Cardiac fibroblast (primary cell): ENCODE results near the gene GAPVD1.
"Not testable (repeated sequence)": the region's sequence is repeated elsewhere in the genome, so short reads cannot be mapped to it uniquely, and the experiment has no call there.

Source experiments
- DNase-seq, 2 donors: peaks; one replicate each; pipeline versions ENCODE4 v3.0.0 to v3.0.0-alpha.2; 2010; ENCODE audit warnings: low read depth in 2 of 2
- H3K4me3 ChIP-seq, 2 donors: replicated peaks in 1 of 2; 1 replicate in 1 of 2; 2 replicates in 1 of 2; pipeline ENCODE4 v1.5.1; 2011; ENCODE audit warnings: low read depth in 2 of 2, low read length in 2 of 2, mild to moderate bottlenecking in 2 of 2, moderate library complexity in 1 of 2
- CTCF ChIP-seq: IDR thresholded peaks from one replicate; pipeline ENCODE4 v1.5.1; 2011; ENCODE audit warnings: low read depth, mild to moderate bottlenecking, low read length, inconsistent platforms

The GAPVD1 gene

GRCh38 chr9:125258160-125258785, 3.4 kb upstream of the GAPVD1 start:
- no peak for TF ChIP-seq CTCF
- H3K4me3 ChIP-seq: no peak overlapping the region
- DNase-seq: no peak

- no peak for TF ChIP-seq CTCF
- no peak for DNase-seq
- no peak overlapping the region for H3K4me3 ChIP-seq
Observed at GRCh38 chr9:125258832-125259534, 2.6 kb upstream of the GAPVD1 start.

DNA sequence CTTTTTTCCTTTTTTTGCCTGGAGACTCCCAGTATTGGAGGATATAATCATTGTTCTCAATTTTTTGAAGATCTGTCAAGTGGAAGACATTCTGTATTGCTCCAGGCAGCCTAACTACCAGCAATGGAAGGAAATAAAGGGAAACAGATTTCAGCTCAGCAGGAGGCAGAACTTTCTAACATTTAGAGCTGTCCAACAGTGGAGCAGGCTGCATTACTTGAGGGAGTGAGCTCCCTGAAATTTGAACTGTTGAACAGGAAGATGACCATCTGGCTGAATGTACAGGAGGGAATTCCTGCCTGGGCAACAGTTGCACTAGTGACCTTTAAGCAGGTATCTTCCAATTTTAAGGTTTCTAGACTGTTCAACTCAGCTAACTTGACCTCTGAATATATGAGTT, 1.1 kb upstream of the GAPVD1 start:
- no peak overlapping the region for H3K4me3 ChIP-seq
- no peak for DNase-seq
- TF ChIP-seq CTCF: no peak

- H3K4me3 ChIP-seq: peak overlapping the region; percentile 93 to 95
- TF ChIP-seq CTCF: no peak
- DNase-seq: peak in 1 of 2 donors; percentile 14
Observed at GRCh38 chr9:125262294-125262991, 817 bp downstream of the GAPVD1 start.

- DNase-seq: peak; percentile 8 to 18
- H3K4me3 ChIP-seq: not testable (repeated sequence)
Observed at GRCh38 chr9:125264068-125264467, 2.4 kb downstream of the GAPVD1 start.

DNA sequence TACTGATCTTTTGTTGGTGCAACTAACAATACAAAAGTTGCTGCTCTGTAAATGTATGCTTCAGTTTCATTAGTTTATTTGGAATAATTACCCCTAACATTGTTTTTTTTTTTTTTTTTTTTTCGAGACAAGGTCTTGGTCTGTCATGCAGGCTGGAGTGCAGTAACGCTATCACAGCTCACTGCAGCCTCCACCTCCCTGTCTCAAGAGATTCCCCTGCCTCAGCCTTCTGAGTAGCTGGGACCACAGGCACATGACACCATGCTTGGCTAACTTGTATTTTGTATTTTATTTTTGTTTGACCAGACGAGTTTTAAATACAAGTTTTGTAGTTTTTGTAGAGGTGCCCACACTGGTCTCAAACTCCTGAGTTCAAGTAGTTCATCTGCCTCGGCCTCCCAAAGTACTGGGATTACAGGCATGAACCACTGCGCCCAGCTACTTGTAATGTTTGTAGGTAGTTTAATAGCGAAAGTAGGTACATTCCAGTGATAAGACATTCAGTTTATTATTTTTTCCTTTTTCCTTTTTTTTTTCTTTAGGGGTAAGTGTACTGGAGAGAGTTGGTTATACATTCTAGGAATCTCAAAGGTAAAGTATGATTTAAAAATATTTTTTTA, 6.9 kb downstream of the GAPVD1 start:
- DNase-seq: peak in 1 of 2 donors; percentile 18
- no peak for TF ChIP-seq CTCF
- no peak overlapping the region for H3K4me3 ChIP-seq

DNA sequence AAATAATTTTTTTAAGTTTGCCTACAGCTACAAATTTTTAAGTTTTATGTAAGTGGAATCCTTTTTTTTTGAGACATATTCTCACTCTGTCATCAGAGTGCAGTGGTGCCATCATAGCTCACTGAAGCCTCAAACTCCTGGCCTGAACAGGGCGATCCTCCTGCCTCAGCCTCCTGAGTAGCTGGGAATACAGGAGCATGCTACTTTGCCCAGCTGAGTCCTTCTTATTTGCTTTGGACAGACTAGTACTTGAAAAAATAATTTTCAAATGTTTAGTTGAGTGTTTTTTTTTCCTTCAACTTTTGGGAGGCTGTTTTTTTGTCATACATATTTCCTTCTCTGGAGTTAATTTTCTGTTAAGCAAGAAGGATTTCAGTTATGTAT, 7.4 kb downstream of the GAPVD1 start:
- no peak for DNase-seq
- H3K4me3 ChIP-seq: no peak overlapping the region

More for the DNA sequence above, 7.4 kb downstream of the GAPVD1 start:
- no peak for TF ChIP-seq CTCF
